Osteoblast (primary cell): ENCODE results near the gene ANKRD30A. TPM values are rescaled to one million over a fixed set of nuclear protein-coding genes. Genes with fewer than 3 reads are reported as not detected.

Source experiments
- DNase-seq: peaks from one replicate; pipeline ENCODE4 v3.0.0; 2011; ENCODE audit warnings: low spot score, mixed read lengths; ENCODE audit not compliant: insufficient read length; ENCODE audit errors: missing footprints
- H2AFZ ChIP-seq: 2 replicates; pipeline ENCODE4 v1.6.0; 2011; ENCODE audit warnings: mild to moderate bottlenecking, low read length
- H3K27ac ChIP-seq: 2 replicates; pipeline ENCODE4 v1.5.1; 2011; ENCODE audit warnings: mild to moderate bottlenecking, low read depth, low read length, moderate library complexity
- H3K27me3 ChIP-seq: 2 replicates; pipeline ENCODE4 v1.6.0; 2012; ENCODE audit warnings: mild to moderate bottlenecking, control low read depth, inconsistent platforms, low read length, moderate library complexity; ENCODE audit not compliant: insufficient read depth
- H3K36me3 ChIP-seq: 2 replicates; pipeline ENCODE4 v1.5.1; 2011; ENCODE audit warnings: mild to moderate bottlenecking, low read length, control low read depth, moderate library complexity; ENCODE audit not compliant: insufficient read depth
- H3K4me1 ChIP-seq: 2 replicates; pipeline ENCODE4 v1.5.1; 2011; ENCODE audit warnings: mild to moderate bottlenecking, low read length, control low read depth, moderate library complexity; ENCODE audit not compliant: insufficient read depth
- H3K4me2 ChIP-seq: 2 replicates; pipeline ENCODE4 v1.6.0; 2011; ENCODE audit warnings: mild to moderate bottlenecking, low read length; ENCODE audit not compliant: insufficient read depth
- H3K4me3 ChIP-seq: fragments of 200-600 bp; sonication (generic); 3 replicates; pipeline ENCODE4 v1.5.1; 2012; ENCODE audit warnings: mild to moderate bottlenecking, low read length, inconsistent platforms; ENCODE audit not compliant: insufficient read depth
- H3K79me2 ChIP-seq: 2 replicates; pipeline ENCODE4 v1.6.0; 2012; ENCODE audit warnings: mild to moderate bottlenecking, low read length, control low read depth, inconsistent platforms; ENCODE audit not compliant: insufficient read depth
- H3K9me3 ChIP-seq: 2 replicates; pipeline ENCODE4 v1.5.1; 2011; ENCODE audit warnings: low read depth, low read length, control low read depth
- H4K20me1 ChIP-seq: 2 replicates; pipeline ENCODE4 v1.6.0; 2012; ENCODE audit warnings: mild to moderate bottlenecking, low read length, control low read depth; ENCODE audit not compliant: insufficient read depth
- CTCF ChIP-seq: IDR thresholded peaks from 2 replicates; pipeline ENCODE4 v1.5.1; 2011; ENCODE audit warnings: mild to moderate bottlenecking, low read depth, low read length, moderate library complexity; ENCODE audit errors: extremely low read depth
- total RNA-seq: library from RNA; depleted of rRNA; stranded (reverse); fragments of >200 nt; gene quantifications from 2 replicates; pipeline ENCODE4 v1.2.3, GENCODE V29; 2012

The ANKRD30A gene
- total RNA-seq, 1 donor, result not detected

DNA sequence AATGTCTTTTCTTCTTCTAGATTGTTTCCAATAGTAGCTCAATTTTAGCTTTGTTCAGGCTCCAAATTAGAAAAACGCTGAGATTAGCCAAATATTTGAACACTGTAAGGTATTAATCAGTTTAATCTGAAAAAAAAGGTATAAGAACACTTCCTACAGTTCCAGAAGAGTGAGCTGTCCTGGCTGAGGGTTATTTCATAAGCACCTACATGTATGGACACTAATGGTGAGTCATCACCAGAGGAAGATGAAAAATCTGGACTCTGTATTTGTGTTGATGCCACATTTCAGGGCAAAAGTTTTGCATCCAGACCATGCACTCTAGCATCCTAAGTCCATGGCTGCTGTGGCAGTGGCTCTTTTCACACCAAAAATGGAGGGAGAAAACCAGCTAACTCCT, 189.5 kb downstream of the ANKRD30A start:
- Histone ChIP-seq H3K4me1 (no peaks in the 10 kb centered on the region), H3K4me3 (no peak overlapping the region), H3K27ac (no peak overlapping the region), H4K20me1 (no peaks in the 10 kb centered on the region), H3K36me3 (no peaks in the 10 kb centered on the region), H3K27me3 (no peaks in the 10 kb centered on the region), H3K79me2 (no peaks in the 10 kb centered on the region), H3K9me3 (no peaks in the 10 kb centered on the region), H2AFZ (no peak overlapping the region), H3K4me2 (no peak overlapping the region)
- no peak for TF ChIP-seq CTCF
- no peak for DNase-seq

DNA sequence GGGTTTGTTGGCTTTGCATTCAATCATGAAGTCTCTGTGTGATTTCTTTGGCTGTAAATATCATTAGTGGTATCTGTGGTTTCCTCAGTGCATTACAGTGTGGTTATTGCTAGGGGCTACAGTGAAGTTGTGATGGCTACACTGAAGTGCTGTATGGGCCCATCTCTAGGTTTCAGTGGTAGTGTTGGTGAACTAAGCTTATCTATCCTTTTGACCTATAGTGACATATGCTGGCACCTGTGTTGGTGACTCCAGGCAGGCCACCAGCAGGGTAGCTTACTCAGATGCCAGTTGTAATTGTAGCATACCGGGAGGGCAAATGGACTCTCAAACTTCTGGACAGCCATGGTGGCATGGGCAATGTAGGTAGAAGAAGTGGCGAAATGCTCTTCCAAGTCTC, 219.0 kb downstream of the ANKRD30A start:
- H3K27me3 ChIP-seq, result no peaks in the 10 kb centered on the region
- no peaks in the 10 kb centered on the region for H3K9me3 ChIP-seq
- TF ChIP-seq CTCF, result no peak
- no peak overlapping the region for H2AFZ ChIP-seq
- no peak overlapping the region for H3K4me2 ChIP-seq
- H3K79me2 ChIP-seq, result no peaks in the 10 kb centered on the region
- H3K36me3 ChIP-seq, result no peaks in the 10 kb centered on the region
- no peak overlapping the region for H3K27ac ChIP-seq
- H4K20me1 ChIP-seq, result no peaks in the 10 kb centered on the region
- DNase-seq, result no peak
- no peaks in the 10 kb centered on the region for H3K4me1 ChIP-seq
- no peak overlapping the region for H3K4me3 ChIP-seq

- H3K27ac ChIP-seq, result no peak overlapping the region
- H3K79me2 ChIP-seq, result no peaks in the 10 kb centered on the region
- H3K27me3 ChIP-seq, result no peaks in the 10 kb centered on the region
- H4K20me1 ChIP-seq, result no peaks in the 10 kb centered on the region
- H3K4me3 ChIP-seq, result no peak overlapping the region
- no peaks in the 10 kb centered on the region for H3K36me3 ChIP-seq
- H3K4me1 ChIP-seq, result no peaks in the 10 kb centered on the region
- no peaks in the 10 kb centered on the region for H3K9me3 ChIP-seq
- no peak for TF ChIP-seq CTCF
- DNase-seq, result peak; percentile 10
- no peak overlapping the region for H2AFZ ChIP-seq
- no peak overlapping the region for H3K4me2 ChIP-seq
These were observed 254.6 kb downstream of the ANKRD30A start for GRCh38 chr10:37379991-37380390.

- Histone ChIP-seq H3K4me1 (no peaks in the 10 kb centered on the region), H2AFZ (no peak overlapping the region), H3K4me3 (no peak overlapping the region), H4K20me1 (no peaks in the 10 kb centered on the region), H3K4me2 (no peak overlapping the region), H3K27me3 (no peaks in the 10 kb centered on the region), H3K79me2 (no peaks in the 10 kb centered on the region), H3K27ac (no peak overlapping the region), H3K9me3 (no peaks in the 10 kb centered on the region), H3K36me3 (no peaks in the 10 kb centered on the region)
- no peak for DNase-seq
- no peak for TF ChIP-seq CTCF
These were observed 255.9 kb downstream of the ANKRD30A start for GRCh38 chr10:37381271-37381670.
